ENCODE data around the gene KLK15. TPM values are rescaled to one million over a fixed set of nuclear protein-coding genes. Genes with fewer than 3 reads are reported as not detected.

Gene KLK15
- total and polyA plus RNA-seq, 11 donors = not detected

DNA sequence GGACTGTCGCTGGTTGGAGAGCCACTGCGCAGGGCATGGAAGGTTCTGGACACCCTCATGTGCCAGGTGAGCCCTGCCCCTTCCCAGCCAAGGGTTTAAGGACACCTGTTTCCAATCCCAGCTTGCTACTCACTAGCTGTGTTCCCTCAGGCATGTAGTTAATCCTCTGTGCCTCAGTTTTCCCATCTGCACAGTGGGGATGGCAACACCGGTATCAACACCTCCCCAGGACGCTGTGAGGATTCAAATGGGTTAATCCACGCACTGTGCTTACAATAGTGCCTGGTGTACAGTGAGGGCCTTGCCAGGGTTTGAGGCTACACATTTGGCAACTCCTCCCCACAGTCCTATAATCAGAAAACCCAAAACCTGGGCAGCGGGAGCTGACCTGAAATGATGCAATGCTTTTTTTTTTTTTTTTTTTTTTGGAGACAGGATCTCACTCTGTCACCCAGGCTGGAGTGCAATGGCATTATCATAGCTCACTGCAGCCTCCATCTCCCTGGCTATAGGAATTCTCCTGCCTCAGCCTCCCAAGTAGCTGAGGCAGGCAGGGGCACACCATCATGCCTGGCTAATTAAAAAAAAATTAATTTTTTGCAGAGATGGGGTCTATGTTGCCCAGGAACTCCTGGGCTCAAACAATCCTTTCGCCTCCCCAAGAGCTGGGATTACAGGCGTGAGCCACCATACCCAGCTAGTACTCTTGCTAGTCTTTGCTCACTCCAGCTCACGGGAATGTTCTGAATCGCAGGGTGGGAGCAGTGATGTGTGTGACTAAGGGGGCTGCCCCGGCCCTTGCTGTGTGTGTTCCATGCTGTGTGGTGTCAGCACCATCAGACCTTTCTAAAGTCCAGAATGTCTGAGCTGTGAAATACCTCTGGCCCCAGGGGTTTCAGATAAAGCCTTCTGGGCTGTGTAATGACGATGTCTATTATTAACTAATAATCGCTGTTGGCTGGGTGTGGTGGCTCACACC lies 40.8 kb downstream of the KLK15 start:
- Histone ChIP-seq H3K36me3 (peaks cover 0 to 12% (median 5%) of the 10 kb centered on the region in 9 donors), H3K4me3 (no peak overlapping the region), H3K4me1 (no peaks in the 10 kb centered on the region), H3K27me3 (peaks cover 0 to 17% (median 0%) of the 10 kb centered on the region in 9 donors), H3K9me3 (no peaks in the 10 kb centered on the region), H3K27ac (no peak overlapping the region)
- 78 to 83% (median 81%) methylated on average over 11 to 13 of the region's 13 CpGs for WGBS, 4 donors
- intact Hi-C loops (cut with DNase I) = no loop called here
- DNase-seq (no peak), ATAC-seq (no peak)
- no peak for TF ChIP-seq POLR2A (IDR thresholded peaks at IDR 0.05)

DNA sequence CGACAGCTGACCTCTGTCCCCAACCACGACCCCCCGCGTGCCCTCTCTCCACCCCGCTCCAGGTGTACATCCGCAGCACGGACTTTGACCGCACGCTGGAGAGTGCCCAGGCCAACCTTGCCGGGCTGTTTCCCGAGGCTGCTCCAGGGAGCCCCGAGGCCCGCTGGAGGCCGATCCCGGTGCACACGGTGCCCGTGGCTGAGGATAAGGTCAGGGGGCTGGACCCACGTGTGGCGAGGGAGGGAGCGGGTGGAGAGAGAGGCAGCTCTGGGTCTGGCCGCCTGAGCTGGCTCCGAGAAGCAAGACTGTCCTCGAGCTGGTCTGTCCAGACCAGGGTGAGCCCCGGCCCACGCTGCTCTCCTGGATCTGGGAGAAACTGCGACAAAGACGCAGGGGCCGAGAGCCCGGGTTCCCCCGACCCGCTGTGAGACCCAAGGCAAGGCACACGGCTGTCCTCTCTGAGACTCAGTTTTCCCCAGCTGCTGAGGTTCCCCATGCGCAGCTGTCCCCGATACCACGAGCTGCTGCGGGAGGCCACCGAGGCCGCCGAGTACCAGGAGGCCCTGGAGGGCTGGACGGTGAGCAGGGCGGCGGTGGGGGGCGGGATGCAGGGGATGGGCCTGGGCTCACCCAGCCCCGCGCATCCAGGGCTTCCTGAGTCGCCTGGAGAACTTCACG lies 41.6 kb downstream of the KLK15 start:
- DNase-seq (no peak), ATAC-seq (no peak)
- H3K27me3 ChIP-seq = peaks cover 0 to 17% (median 0%) of the 10 kb centered on the region in 9 donors
- WGBS, 4 donors = 74 to 81% (median 80%) methylated on average over 32 to 47 of the region's 47 CpGs
- no peak overlapping the region for H3K4me3 ChIP-seq
- H3K36me3 ChIP-seq = peaks cover 0 to 4% (median 0%) of the 10 kb centered on the region in 9 donors
- H3K9me3 ChIP-seq = no peaks in the 10 kb centered on the region
- intact Hi-C loops (cut with DNase I) = no loop called here
- no peak for TF ChIP-seq POLR2A (IDR thresholded peaks at IDR 0.05)
- TF ChIP-seq, protein P1, sequence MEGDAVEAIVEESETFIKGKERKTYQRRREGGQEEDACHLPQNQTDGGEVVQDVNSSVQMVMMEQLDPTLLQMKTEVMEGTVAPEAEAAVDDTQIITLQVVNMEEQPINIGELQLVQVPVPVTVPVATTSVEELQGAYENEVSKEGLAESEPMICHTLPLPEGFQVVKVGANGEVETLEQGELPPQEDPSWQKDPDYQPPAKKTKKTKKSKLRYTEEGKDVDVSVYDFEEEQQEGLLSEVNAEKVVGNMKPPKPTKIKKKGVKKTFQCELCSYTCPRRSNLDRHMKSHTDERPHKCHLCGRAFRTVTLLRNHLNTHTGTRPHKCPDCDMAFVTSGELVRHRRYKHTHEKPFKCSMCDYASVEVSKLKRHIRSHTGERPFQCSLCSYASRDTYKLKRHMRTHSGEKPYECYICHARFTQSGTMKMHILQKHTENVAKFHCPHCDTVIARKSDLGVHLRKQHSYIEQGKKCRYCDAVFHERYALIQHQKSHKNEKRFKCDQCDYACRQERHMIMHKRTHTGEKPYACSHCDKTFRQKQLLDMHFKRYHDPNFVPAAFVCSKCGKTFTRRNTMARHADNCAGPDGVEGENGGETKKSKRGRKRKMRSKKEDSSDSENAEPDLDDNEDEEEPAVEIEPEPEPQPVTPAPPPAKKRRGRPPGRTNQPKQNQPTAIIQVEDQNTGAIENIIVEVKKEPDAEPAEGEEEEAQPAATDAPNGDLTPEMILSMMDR (IDR thresholded peaks at IDR 0.05) = no peak
- H3K4me1 ChIP-seq = no peaks in the 10 kb centered on the region
- no peak overlapping the region for H3K27ac ChIP-seq

DNA sequence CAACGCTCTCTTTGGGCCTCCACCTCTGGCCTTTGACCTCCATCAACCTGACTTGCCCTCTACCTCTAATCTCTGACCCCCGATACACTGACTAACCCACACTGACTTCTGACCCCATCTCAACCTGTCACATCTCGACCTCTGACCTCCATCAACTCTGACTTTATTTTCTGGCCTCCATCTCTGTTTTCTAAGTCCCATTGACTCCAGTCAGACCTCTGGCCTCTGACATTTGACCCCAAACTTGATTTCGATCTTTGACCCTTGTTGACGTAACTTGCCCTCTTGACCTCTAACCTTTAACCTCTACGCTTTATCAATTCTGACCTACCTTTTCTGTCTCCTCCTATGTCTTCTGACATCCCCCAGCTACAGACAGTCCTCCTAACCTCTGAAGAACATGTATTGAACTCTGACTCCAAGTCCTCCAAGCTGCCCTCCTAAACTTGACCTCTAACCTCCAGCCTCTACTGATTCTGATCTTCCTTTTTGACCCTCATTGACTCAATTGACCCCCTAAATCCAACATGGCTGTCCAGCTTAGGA lies 42.4 kb downstream of the KLK15 start:
- no peak for ATAC-seq
- Histone ChIP-seq H3K27me3 (peaks cover 0 to 17% (median 0%) of the 10 kb centered on the region in 9 donors), H3K9me3 (no peaks in the 10 kb centered on the region), H3K4me1 (no peaks in the 10 kb centered on the region), H3K36me3 (peaks cover 0 to 3% (median 0%) of the 10 kb centered on the region in 9 donors), H3K27ac (no peak overlapping the region), H3K4me3 (no peak overlapping the region)
- TF ChIP-seq, protein P1 (IDR thresholded peaks at IDR 0.05) = no peak
- TF ChIP-seq POLR2A (IDR thresholded peaks at IDR 0.05) = no peak
- 86 to 91% (median 90%) methylated on average over 6 of the region's 6 CpGs for WGBS, 4 donors
- DNase-seq = no peak
- intact Hi-C loops (cut with DNase I) = no loop called here

DNA sequence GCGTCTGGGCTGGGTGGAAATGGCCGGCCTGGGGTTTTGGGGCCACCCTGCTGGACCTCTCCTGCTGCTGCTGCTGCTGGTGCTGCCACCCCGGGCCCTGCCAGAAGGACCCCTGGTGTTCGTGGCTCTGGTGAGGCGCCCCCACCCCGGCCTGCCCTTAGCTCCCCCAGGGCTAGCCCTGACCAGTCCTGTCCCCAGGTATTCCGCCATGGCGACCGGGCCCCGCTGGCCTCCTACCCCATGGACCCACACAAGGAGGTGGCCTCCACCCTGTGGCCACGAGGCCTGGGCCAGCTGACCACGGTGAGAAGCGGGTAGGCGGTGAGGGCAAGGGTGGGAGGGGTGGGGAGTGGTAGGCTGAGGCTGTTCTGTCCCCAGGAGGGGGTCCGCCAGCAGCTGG lies 43.0 kb downstream of the KLK15 start, which contains the start of gene ACP4:
ACP4 (plus strand) TSS at position 20 of the 400 bp plus-strand sequence; CDS start at position 20, 0 bp downstream.
- Histone ChIP-seq H3K9me3 (no peaks in the 10 kb centered on the region), H3K27me3 (peaks cover 0 to 17% (median 0%) of the 10 kb centered on the region in 9 donors), H3K27ac (no peak within 1 kb of the TSS), H3K36me3 (peaks cover 0 to 2% (median 0%) of the 10 kb centered on the region in 9 donors), H3K4me3 (no peak within 1 kb of the TSS), H3K4me1 (no peaks in the 10 kb centered on the region)
- 86 to 96% (median 91%) methylated on average over 11 to 15 of the region's 15 CpGs for WGBS, 4 donors
- intact Hi-C loops (cut with DNase I) = no loop called here
- ATAC-seq (no peak), DNase-seq (no peak)
- TF ChIP-seq, protein P1 (IDR thresholded peaks at IDR 0.05) = no peak
- no peak for TF ChIP-seq POLR2A (IDR thresholded peaks at IDR 0.05)

All from heart left ventricle (tissue), 16 donors.